Measurements from ENCODE around the gene DIP2B. TPM values are rescaled to one million over a fixed set of nuclear protein-coding genes. Genes with fewer than 3 reads are reported as not detected.
A peak's percentile ranks its signal among the peaks of the same experiment; 100 is the strongest.
"Not testable (repeated sequence)": the region's sequence is repeated elsewhere in the genome, so short reads cannot be mapped to it uniquely, and the experiment has no call there.

Gene DIP2B
- total RNA-seq, 2 donors from 2014 or later: 30.8 to 34.3 TPM

DNA sequence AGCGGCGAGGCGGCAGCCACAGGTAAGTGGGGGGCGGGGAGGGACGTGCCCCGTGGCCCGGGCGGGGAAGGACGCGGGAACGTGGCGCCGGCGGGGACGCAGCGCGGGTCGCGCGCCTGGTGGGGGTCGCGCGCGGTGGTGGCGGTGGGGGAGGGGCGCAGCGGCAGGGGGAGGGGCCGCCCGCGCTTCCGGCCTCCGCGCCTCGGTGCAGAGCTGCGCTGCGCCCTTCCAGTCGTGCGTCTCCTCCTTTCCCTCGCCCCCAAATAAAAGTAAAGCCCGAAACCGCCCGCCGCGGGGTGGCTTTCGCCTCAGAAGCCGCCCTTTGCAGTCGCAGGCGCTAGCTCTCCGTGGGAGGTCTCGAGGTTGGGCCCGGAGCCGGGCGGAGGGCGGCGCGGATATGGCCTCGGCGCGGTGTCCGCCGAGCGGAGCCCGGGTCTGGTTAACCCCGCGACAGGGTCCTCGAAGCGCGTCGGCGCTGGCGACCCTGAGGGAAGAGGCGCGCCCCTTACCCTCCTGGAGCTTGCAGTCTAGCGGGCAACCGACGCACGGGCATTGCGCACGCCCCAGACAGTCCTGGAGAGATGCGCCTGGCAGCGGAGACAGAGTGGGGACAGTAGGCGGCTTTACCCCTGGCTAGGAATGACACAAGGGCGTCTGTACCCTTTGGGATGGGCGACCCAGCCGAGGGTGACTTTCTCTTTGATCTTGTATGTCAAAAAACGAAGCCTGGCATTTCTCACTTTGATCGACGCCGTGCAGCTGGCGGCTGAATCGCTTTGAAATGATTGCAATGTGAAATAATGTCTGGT lies 259.7 kb downstream of the DIP2B start:
- Mint-ChIP-seq H3K4me3 (peak overlapping the region; percentile 93), H3K36me3 (no peaks in the 10 kb centered on the region), H3K4me1 (ENCODE audit: low read depth in 2 of 2) (peaks cover 21 to 27% of the 10 kb centered on the region in 2 donors), H3K9me3 (no peaks in the 10 kb centered on the region), H3K27ac (peak overlapping the region; percentile 74 to 97), H3K27me3 (no peaks in the 10 kb centered on the region)
- DNase-seq (ENCODE audit: low spot score) (peak; percentile 78), ATAC-seq (peak; percentile 83 to 85)

DNA sequence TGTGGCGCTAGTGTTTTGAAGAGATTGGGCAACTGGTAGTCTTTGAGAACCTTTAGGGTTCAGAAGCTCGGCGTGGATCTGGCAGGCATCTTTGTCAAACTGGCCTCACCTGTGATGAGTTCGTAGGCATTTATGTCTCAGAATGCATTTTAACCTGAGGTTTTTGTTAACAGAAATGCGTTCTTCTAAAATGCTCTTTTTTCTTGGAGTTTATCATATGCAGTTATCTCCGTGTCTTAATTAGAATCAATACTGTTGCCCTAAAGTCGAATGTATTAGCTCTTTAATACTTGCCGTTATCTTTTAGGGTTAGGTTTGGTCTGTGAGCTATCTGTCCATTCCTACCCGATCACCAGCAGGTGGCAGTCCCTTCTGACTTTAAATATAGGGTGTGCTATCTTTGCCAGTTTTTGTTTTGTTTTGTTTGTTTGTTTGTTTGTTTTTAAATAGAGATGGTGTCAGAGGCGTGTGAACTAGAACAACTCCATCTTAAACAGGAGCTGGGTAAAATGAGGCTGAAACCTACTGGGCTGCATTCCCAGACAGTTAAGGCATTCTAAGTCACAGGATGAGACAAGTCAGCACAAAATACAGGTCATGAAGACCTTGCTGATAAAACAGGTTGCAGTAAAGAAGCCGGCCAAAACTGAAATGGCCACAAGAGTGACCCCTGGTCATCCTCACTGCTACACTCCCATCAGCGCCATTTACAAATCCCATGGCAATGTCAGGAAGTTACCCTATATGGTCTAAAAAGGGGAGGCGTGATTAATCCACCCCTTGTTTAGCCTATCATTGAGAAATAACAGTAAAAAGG lies 260.5 kb downstream of the DIP2B start:
- H3K9me3 Mint-ChIP-seq: no peaks in the 10 kb centered on the region
- H3K27ac Mint-ChIP-seq: peak overlapping the region; percentile 74 to 97
- ATAC-seq: no peak
- H3K36me3 Mint-ChIP-seq: no peaks in the 10 kb centered on the region
- H3K4me1 Mint-ChIP-seq (ENCODE audit: low read depth in 2 of 2): peaks cover 21 to 27% of the 10 kb centered on the region in 2 donors
- DNase-seq (ENCODE audit: low spot score): no peak
- H3K4me3 Mint-ChIP-seq: peak overlapping the region; percentile 93
- H3K27me3 Mint-ChIP-seq: no peaks in the 10 kb centered on the region

DNA sequence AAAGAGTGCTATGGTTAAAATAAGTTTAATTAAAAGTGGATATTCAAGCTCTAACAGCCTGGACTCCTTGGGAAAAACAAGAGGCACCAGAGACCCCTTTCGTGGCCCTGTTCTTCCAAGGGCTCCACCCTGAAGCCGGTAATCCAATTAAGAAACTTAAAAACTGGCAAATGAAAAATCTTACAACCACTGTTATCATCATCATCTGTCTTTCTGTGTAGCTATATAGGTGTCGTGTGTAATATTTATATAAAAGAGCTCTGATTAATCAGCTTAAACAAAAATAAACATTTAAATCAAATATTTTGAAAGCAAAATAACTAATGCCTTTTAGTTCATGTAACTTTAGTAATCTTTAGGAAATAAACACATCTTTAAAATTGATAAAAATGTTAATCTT lies 263.6 kb downstream of the DIP2B start:
- Mint-ChIP-seq H3K4me1 (ENCODE audit: low read depth in 2 of 2) (peaks cover 10 to 27% of the 10 kb centered on the region in 2 donors), H3K27ac (no peak overlapping the region), H3K4me3 (no peak overlapping the region), H3K36me3 (peaks cover 4% of the 10 kb centered on the region), H3K9me3 (no peaks in the 10 kb centered on the region), H3K27me3 (no peaks in the 10 kb centered on the region)
- ATAC-seq (no peak), DNase-seq (ENCODE audit: low spot score) (no peak)

DNA sequence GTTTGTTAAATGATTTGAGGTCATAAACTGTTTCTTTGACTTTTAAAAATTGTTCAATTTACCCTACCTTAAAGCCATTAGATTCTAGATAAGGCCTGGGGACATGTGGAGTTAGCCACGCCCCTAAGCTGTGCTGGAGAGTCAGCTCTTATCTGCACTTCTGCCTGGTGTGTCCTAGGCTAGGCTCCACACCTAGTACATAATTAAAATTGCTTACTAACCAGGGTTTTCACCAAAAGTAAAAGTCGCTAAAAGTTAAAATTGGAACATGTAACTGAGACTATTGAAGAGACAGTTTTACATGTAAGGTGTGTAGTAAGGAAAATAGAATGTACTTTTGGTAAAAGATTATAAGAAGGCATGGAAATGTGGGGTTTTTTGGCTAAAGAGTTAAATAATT lies 264.0 kb downstream of the DIP2B start:
- DNase-seq (ENCODE audit: low spot score); H3K36me3 Mint-ChIP-seq; H3K4me3 Mint-ChIP-seq; H3K9me3 Mint-ChIP-seq; H3K27ac Mint-ChIP-seq; H3K27me3 Mint-ChIP-seq; ATAC-seq: not testable (repeated sequence)
- H3K4me1 Mint-ChIP-seq (ENCODE audit: low read depth in 2 of 2): peaks cover 10 to 25% of the 10 kb centered on the region in 2 donors

DNA sequence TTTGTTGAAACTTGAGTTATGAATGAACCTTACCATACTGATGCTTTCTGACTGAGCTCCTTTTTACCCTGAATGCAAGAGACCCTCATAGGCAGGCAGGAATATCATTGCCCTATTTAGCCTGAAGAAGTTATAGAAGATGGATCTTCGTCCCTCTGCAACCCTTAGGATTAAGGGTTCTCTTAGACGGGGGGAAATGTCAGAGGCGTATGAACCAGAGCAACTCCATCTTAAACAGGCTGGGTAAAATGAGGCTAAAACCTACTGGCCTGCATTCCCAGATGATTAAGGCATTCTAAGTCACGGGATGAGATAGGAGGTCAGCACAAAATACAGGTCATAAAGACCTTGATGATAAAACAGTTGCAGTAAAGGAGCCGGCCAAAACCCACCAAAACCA lies 266.6 kb downstream of the DIP2B start:
- H3K27ac Mint-ChIP-seq: no peak overlapping the region
- H3K9me3 Mint-ChIP-seq: no peaks in the 10 kb centered on the region
- peaks cover 4% of the 10 kb centered on the region for H3K36me3 Mint-ChIP-seq
- H3K4me1 Mint-ChIP-seq (ENCODE audit: low read depth in 2 of 2): peaks cover 0 to 17% of the 10 kb centered on the region in 2 donors
- no peaks in the 10 kb centered on the region for H3K27me3 Mint-ChIP-seq
- DNase-seq (ENCODE audit: low spot score): no peak
- no peak for ATAC-seq
- H3K4me3 Mint-ChIP-seq: no peak overlapping the region

DNA sequence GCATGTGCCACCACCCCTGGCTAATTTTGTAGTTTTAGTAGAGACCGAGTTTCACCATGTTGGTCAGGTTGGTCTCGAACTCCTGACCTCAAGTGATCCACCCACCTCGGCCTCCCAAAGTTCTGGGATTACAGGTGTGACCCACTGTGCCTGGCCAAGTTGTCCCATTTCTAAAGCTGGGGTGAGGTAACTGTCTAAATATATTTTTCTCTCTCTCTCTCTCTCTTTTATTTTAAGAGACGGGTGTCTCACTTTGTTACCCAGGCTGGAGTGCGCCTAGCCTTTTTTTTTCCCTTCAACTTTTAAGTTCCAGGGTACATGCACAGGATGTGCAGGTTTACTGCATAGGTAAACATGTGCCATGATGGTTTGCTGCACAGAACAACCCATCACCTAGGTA lies 267.7 kb downstream of the DIP2B start:
- DNase-seq (ENCODE audit: low spot score) (no peak), ATAC-seq (no peak)
- Mint-ChIP-seq H3K9me3 (no peaks in the 10 kb centered on the region), H3K27me3 (no peaks in the 10 kb centered on the region), H3K4me3 (no peak overlapping the region), H3K36me3 (peaks cover 4% of the 10 kb centered on the region), H3K27ac (no peak overlapping the region), H3K4me1 (ENCODE audit: low read depth in 2 of 2) (peaks cover 0 to 14% of the 10 kb centered on the region in 2 donors)

DNA sequence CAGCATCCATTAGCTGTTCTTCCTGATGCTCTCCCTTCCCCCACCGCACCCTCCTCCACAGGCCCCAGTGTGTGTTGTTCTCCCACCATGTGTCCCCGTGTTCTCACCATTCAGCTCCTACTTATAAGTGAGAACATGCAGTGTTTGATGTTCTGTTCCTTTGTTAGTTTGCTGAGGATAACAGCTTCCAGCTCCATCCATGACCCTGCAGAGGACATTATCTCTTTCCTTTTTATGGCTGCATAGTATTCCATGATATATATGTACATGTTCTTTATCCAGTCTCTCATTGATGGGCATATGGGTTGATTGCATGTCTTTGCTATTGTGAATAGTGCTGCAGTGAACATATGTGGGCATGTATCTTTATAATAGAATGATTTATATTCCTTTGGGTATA lies 268.1 kb downstream of the DIP2B start:
- Mint-ChIP-seq H3K4me3 (no peak overlapping the region), H3K27ac (no peak overlapping the region), H3K27me3 (no peaks in the 10 kb centered on the region), H3K4me1 (ENCODE audit: low read depth in 2 of 2) (peaks cover 0 to 14% of the 10 kb centered on the region in 2 donors), H3K9me3 (no peaks in the 10 kb centered on the region), H3K36me3 (peaks cover 4% of the 10 kb centered on the region)
- DNase-seq (ENCODE audit: low spot score) (no peak), ATAC-seq (no peak)

DNA sequence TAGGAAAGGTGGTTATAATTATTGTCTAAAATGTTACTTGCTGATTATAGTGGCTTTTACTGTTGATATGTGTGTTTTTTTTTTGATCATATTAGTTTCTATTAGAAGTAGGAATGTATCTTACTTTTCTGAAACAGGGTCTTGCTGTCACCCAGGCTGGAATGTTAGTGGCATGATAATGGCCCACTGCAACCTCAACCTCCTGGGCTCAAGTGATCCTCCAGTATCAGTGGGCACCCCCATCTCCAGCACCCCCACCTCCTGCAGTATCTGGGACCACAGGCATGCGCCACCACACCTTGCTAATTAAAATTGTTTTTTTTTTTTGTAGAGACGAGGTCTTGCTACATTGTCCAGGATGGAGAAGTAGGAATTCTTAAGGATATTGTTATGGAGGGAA lies 270.5 kb downstream of the DIP2B start:
- no peak for DNase-seq (ENCODE audit: low spot score)
- Mint-ChIP-seq H3K27ac (no peak overlapping the region), H3K4me3 (no peak overlapping the region), H3K36me3 (peaks cover 4% of the 10 kb centered on the region), H3K4me1 (ENCODE audit: low read depth in 2 of 2) (peaks cover 4 to 16% of the 10 kb centered on the region in 2 donors), H3K9me3 (no peaks in the 10 kb centered on the region), H3K27me3 (no peaks in the 10 kb centered on the region)
- ATAC-seq: no peak

DNA sequence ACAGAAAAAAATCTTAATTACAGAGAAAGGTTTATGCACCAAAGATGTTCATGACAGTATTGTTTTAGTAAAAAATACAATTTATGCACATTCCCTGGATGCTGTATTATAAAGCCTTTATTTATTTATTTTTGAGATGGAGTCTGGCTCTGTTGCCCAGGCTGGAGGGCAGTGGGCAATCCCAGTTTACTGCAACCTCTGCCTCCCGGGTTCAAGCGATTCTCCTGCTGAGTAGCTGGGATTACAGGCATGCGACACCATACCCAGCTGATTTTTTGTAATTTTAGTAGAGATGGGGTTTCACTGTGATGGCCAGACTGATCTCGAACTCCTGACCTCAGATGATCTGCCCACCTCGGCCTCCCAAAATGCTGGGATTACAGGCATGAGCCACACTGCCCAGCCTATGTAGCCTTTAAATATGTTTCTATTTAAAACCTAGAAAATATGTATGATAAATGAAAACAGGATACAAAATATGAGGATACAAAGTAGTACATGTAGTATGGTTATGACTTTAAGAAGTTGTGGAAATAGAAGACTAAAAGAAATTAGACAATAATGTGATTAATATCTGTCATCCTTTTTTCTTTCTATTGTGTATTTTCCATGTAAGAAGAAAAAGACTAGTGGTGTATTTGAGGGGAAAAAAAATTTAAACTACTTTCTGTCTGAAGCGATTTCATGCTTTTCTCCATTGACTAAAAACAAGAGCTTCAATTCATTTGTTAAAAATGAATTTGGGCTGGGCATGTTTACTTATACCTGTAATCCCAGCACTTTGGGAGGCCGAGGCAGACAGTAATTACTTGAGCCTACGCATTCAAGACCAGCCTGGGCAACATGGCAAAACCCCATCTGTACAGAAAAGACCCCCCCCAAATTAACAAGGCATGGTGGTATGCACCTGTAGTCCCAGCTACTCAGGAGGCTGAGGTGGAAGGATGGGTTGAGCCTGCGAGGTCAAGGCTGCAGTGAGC lies 272.3 kb downstream of the DIP2B start:
- no peak for ATAC-seq
- Mint-ChIP-seq H3K4me1 (ENCODE audit: low read depth in 2 of 2) (peaks cover 4 to 12% of the 10 kb centered on the region in 2 donors), H3K9me3 (no peaks in the 10 kb centered on the region), H3K4me3 (no peak overlapping the region), H3K36me3 (no peaks in the 10 kb centered on the region), H3K27me3 (no peaks in the 10 kb centered on the region), H3K27ac (no peak overlapping the region)
- no peak for DNase-seq (ENCODE audit: low spot score)

DNA sequence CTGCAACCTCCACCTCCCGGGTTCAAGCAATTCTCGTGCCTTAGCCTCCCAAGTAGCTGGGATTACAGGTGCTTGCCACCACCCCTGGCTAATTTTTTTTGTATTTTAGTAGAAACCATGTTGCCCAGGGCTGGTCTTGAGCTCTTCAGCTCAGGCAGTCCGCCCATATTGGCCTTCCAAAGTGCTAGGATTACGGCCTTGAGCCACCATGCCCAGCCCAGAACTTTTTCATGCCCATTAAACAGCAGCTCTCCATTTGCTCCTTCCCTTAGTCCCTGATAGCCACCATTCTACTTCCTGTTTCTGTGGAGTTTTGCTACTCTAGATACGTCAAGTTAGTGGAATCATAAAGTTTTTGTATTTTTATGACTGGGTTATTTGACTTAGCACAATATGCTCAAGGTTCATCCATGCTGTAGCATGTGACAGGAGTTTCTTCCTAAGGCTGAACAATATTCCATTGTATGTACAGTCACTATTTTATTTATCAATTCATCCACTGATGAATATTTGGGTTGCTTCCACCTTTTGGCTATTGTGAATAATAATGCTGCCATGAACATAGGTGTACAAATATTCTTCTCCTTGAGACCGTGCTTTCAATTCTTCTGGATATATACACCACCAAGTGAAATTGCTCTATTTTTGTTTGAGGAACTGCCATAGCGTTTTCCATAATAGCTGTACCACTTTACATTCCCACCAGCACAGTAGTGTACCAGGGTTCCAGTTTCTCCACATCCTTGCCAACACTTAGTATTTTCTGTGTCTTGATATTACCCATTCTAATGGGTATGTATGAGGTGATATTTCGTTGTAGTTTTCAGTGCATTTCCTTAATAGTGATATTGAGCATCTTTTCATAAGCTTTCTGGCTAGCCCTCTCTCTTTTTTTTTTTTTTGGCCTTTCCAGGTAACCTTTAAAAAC lies 274.1 kb downstream of the DIP2B start:
- H3K9me3 Mint-ChIP-seq: no peaks in the 10 kb centered on the region
- ATAC-seq (no peak), DNase-seq (ENCODE audit: low spot score) (no peak)
- H3K27ac Mint-ChIP-seq: no peak overlapping the region
- H3K27me3 Mint-ChIP-seq: no peaks in the 10 kb centered on the region
- no peaks in the 10 kb centered on the region for H3K36me3 Mint-ChIP-seq
- peaks cover 4 to 7% of the 10 kb centered on the region in 2 donors for H3K4me1 Mint-ChIP-seq (ENCODE audit: low read depth in 2 of 2)
- no peak overlapping the region for H3K4me3 Mint-ChIP-seq

DNA sequence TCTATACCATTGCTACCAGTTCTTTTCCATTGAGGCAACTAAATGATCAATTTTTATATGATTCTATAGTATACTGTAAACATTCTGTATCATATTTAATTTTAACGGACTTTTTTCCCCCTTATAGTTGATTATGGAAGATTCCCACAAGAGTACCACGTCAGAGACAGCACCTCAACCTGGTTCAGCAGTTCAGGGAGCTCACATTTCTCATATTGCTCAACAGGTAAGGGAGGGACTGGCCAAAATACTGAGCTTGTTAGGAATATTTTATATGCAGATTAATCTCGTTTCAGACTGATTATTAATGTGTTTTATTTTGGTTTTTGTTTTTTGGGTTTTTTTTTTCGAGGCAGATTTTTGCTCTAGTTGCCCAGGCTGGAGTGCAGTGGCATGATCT lies 275.2 kb downstream of the DIP2B start:
- Mint-ChIP-seq H3K36me3 (no peaks in the 10 kb centered on the region), H3K4me3 (no peak overlapping the region), H3K27me3 (no peaks in the 10 kb centered on the region), H3K9me3 (no peaks in the 10 kb centered on the region), H3K27ac (no peak overlapping the region), H3K4me1 (ENCODE audit: low read depth in 2 of 2) (peaks cover 11 to 13% of the 10 kb centered on the region in 2 donors)
- DNase-seq (ENCODE audit: low spot score): no peak
- no peak for ATAC-seq

DNA sequence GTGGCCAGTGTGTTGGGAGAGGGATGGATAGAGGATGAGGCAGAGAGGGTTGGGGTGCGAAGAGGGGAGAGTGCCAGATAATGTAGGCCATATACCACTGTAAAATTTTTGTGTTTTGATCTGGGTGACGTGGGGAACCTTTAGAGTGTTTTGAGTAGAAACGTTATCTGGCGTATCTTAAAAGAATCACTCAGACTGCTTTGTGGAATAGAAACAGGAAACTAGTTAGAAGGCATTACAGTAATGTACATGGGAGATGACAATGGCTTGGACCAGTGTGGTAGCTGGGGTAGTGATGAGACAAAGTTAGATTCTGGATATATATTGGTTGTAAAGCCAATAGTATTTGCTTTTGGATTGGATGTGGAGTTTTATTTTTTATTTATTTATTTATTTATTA lies 279.7 kb downstream of the DIP2B start:
- H3K27ac Mint-ChIP-seq: no peak overlapping the region
- peaks cover 11 to 15% of the 10 kb centered on the region in 2 donors for H3K4me1 Mint-ChIP-seq (ENCODE audit: low read depth in 2 of 2)

More for the DNA sequence above, 279.7 kb downstream of the DIP2B start:
- Mint-ChIP-seq H3K4me3 (peak overlapping the region; percentile 5), H3K36me3 (peaks cover 11% of the 10 kb centered on the region), H3K9me3 (no peaks in the 10 kb centered on the region), H3K27me3 (no peaks in the 10 kb centered on the region)
- ATAC-seq (no peak), DNase-seq (ENCODE audit: low spot score) (no peak)
